Inflammatory macrophage (primary cell): ENCODE results near the gene TENT4B.

Experiments
- DNase-seq, 2 donors: peaks; one replicate each; pipeline ENCODE4 v3.0.0-alpha.2; 2020 to 2022

Gene TENT4B

DNA sequence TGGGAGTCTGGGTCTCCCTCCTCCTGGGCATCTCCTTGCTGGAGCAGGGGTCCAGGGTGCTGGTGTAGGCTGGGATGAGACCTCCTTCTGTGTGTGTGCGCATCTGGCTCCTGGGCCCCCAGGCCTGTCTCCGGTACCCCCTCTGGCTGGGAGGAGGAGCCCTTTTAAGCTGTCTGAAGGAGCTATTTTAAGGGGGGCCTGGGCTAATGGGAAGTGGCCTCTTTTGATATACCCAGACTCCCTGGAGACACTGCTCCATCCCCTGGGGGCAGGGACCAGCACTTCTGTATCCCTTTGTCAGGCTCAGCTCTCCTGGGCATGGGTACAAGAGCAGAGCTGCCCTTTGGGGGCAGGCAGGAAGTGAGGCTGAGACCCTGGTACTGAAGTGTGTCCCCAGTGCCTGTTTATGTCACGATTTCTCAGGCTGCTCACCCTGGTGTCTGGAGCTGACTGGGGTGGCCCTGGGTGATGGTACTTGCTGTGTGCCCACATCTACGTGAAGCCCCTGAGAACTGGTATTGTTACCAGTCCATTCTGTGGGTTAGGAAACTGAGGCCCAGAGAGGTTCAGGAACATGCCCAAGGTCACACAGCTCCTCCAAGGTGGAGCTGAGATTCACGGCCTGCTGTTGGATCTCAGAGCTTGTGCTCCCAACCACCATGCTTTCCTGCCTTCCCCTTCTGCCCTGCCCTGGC, 119.7 kb downstream of the TENT4B start:
- no peak for DNase-seq

DNA sequence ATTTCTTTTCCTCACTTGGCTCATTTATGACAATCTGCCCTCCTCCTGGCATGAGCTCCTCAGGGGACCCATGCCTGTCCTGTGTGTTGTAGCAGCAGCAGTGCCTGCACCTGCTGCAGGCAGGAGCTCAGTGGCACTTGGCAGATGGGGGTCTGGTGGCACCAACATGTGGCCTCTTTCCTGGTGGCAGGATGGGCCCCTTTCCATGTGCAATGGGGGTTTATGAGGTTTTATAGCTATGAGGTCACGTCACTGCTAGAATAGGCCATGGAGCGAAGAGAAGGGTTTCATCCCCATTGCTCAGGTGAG, 120.2 kb downstream of the TENT4B start:
- no peak for DNase-seq

DNA sequence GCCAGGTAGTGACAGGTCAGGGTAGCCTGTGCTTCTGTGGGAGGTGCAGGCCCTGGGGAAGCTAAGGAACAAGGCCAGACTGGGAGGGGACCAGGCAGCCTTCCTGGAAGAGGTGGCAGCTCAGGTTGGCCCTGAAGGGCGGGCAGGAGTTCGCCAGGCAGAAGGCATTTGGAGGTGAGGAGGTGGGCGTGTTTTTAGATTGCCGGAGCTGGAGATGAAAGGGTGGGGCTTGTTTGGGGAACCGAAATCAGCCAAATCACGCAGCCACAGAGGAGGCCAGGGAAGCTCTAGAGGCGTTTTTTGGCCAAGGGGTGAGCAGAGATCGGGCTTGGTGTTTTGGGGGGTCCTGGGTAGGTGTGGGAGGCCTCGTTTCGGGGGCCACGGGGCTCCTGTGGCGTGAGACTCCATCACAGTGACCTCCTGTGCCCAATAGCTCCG, 120.8 kb downstream of the TENT4B start:
- DNase-seq = peak; percentile 81 to 86

DNA sequence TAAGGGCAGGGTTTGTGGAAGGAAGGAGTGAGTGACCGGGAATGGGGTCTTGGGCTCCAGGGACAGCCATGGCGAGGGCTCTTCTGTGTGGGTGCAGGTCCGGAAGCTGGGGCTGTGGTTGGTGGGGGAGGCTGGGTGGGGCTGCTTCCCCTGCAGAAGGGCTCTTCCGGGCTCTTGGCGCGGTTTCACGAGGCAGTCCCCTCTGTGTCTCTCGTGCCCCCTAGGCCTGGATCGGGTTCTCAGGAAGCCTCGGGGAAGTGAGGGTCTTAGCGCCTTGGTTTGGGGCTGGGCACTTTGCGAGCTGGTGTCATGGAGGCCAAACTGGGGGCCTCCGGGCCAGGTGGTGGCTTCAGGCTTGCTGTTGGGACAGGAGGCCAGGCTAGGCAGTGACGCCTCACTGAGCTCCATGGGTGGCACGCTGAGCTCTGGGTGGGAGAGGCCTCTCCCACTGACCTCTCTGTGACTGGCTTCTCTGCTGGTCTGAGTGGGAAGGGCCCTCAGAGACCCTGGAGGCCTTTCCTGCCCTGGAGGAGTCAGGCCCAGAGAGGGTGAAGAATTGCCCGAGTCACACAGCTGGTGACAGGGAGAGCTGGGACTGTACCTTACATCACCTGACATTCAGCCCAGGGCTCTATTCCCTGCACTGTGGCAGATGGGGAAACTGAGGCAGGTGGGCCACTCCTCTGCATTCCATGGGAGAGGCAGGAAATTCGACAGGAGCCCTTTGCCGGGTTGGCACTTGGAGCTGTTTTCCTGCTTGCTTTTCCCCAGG, 121.4 kb downstream of the TENT4B start:
- peak; percentile 60 to 80 for DNase-seq

DNA sequence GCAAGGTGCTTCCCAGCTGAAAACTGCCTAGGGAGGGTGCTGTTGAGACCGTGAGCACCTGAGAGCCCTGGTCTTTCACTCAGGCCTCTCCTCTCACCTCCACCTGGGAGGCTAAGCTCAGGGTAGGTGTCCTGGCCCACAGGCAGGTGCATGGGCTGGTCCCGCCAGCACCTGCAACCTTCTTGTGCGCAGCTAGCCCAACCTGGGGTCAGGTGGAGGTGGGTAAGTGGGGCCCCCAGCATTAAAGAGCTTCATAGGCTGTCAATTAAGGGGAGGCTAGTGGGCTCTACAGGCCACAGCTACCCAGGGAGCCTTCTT, 122.0 kb downstream of the TENT4B start:
- no peak for DNase-seq

DNA sequence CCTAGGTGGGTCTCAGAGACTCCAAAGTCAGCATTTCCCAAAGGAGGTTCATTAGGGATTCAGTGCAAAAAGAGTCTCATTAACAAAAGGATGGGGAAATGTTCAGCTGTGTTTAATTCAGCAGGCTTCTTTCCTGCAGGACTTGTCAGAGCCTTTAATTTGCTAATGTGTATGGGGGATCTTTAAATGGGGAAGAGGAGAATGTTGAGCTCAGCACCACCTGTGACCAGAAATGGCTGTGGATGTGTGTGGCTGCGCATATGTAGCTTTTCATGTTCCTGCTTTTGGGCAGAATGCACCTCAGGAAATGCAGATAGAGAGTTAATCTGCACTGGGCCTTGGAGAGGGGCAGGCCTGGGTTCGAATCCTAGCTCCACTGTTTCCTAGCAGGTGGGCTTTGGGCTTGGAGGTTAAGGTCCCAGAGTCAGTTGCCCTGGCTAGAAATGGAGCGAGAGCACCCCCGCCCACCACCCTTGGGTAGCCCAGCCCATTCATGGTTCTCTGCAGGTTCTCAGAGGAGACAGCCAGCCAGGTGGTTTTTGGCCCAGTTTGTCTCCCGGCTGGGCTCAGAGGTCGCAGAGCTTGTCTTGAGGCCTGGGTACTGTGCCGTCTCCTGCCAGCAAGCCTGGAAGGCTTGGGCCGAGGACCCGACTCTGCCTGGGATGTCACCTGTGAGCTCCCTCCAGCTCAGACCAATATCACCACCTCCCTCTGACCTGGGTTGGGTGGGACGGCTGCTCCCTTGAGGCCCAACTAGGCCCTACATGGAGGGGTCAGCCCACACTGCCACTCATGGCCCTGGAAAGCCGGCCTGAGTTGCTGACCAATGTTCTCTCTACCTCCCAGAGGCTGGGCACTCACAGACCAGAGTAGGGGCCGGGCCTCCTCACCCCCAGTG, 122.6 kb downstream of the TENT4B start:
- peak; percentile 8 to 29 for DNase-seq

DNA sequence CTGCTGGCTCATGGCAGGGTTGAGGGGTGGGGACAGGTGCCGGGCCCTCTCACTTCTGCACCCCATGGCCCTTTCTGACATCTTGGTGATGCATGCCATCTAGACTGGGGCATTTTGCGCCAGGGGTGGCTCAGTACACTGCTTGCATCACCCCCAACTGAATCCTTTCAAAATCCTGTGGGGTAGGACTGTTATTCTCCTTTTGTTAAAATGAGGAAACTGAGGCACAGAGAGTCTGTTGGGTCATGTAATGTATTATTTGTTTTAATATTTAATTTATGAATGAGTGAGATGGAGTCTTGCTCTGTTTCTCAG, 123.2 kb downstream of the TENT4B start:
- DNase-seq = no peak

DNA sequence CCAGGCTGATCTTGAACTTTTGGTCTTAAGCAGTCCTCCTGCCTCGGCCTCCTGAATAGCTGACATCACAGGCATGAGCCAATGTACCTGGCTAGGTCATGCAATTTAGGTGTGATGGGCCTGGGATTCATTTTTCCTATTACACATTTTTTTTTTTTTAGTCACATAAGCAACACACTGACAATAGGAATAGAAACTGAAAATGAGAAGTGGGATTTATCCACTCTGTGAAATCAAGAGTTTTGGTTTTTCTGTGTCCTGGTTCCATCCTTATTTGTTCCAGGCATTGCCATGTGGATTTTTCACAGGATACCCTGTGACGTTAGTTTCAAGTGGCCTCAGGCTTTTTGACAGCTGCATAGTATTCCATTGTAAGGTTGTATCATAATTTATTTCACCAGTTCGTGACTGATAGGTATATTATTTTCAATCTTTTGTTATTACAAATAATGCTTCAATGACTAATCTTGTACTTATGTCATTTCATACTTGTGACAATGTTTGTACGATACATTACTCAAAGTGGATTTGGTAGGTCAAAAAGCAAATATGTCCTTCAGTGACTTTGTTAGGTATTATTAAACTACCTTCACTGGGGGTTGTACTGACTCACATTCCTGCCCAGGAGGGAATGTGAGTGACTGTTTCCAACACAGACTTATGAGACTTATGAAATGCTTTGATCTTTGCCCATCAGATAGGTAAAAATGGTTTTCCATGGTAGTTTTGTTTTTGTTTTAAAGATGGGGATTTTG, 123.9 kb downstream of the TENT4B start:
- DNase-seq = peak; percentile 60 to 77

DNA sequence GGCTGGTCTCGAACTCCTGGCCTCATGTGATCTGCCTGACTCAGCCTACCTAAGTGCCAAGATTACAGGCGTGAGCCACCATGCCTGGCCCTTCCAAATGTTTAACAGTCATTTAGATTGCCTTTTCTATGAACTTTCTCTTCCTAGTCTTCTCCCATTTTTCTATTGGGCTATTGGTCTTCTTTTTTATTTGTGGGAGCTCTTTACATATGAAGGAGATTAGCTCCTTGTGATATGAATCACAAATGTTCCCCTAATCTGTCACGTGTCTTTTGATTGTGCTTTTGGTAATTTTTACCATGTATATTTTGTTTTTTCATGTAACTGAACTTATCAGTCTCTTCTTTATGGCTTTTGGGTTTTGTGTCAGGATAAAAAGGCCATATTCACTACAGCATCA, 125.1 kb downstream of the TENT4B start:
- DNase-seq = no peak

DNA sequence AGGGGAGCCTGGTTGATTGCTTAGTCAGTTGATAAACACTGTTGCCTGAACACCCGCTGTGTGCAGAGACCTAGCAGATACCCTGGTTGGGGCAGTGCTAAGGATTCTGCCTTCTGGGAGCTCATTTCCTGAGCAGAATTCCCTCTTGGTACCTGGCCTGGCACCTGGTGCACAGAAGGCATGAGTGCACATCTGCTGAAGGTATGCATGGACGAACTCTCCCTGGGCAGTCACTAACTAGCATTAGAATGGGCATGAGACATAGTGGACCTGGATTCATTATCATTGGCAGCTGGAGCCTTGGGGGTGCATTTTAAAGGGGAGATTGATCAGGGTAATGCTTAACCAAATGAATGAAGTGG, 126.4 kb downstream of the TENT4B start:
- no peak for DNase-seq

DNA sequence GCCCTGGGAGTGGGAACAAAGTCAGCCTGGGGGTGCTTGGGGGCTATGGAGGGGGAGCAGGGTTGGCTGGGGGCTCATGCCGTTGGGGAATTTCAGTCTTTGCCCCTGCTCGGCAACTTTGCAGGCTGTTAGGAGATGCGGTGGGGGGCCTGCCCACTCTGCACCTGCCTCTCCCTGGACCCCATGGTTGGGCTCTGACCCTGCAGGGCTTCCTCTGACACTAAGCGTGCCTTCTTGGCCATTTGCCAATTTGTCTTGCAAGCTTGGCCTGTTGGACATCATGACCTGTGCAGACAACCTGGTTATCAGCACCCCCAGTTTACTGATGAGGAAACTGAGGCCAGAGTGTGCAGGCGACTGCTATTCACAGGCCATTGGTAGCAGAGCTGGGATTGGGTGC, 127.8 kb downstream of the TENT4B start:
- DNase-seq = no peak
